ENCODE measurements around the gene COL23A1.

Gene COL23A1

GRCh38 chr5:178590141-178590923, at the start of gene COL23A1:
Gene COL23A1 (minus strand): TSS chr5:178590393.
- DNase-seq, result peak in 8 of 14 donors; percentile 5 to 49 (median 22)

GRCh38 chr5:178637356-178638074, 47.3 kb upstream of the COL23A1 start:
- DNase-seq, result no peak

GRCh38 chr5:178632285-178632684, 42.1 kb upstream of the COL23A1 start:
- DNase-seq, result no peak

GRCh38 chr5:178630951-178631350, 40.8 kb upstream of the COL23A1 start:
- DNase-seq, result no peak

GRCh38 chr5:178630475-178630930, 40.3 kb upstream of the COL23A1 start:
- no peak for DNase-seq

GRCh38 chr5:178627259-178627598, 37.0 kb upstream of the COL23A1 start:
- DNase-seq, result no peak

- DNase-seq, result peak; percentile 44 to 95 (median 88)
Measured at GRCh38 chr5:178626484-178627258, 36.5 kb upstream of the COL23A1 start, which contains the start of gene CLK4. Gene CLK4 (minus strand): TSS chr5:178627050. CDS start chr5:178623416, 3,634 bp downstream.

GRCh38 chr5:178625679-178626483, 35.7 kb upstream of the COL23A1 start:
- peak in 2 of 14 donors; percentile 35 to 47 for DNase-seq

GRCh38 chr5:178624631-178625546, 34.7 kb upstream of the COL23A1 start:
- DNase-seq, result no peak

- DNase-seq, result no peak
Measured at GRCh38 chr5:178622679-178623247, 32.6 kb upstream of the COL23A1 start.

- DNase-seq, result no peak
Measured at GRCh38 chr5:178619390-178619789, 29.2 kb upstream of the COL23A1 start.

- DNase-seq, result no peak
Measured at GRCh38 chr5:178612299-178612698, 22.1 kb upstream of the COL23A1 start.

- no peak for DNase-seq
Measured at GRCh38 chr5:178606269-178606668, 16.1 kb upstream of the COL23A1 start.

GRCh38 chr5:178605788-178606187, 15.6 kb upstream of the COL23A1 start:
- DNase-seq, result no peak

GRCh38 chr5:178602752-178603151, 12.6 kb upstream of the COL23A1 start:
- DNase-seq, result no peak

GRCh38 chr5:178595750-178596149, 5.6 kb upstream of the COL23A1 start:
- no peak for DNase-seq

GRCh38 chr5:178595150-178595549, 5.0 kb upstream of the COL23A1 start:
- DNase-seq, result no peak

GRCh38 chr5:178590924-178591423, 781 bp upstream of the COL23A1 start:
- peak in 1 of 14 donors; percentile 44 for DNase-seq

- DNase-seq, result peak in 2 of 14 donors; percentile 32 to 49
Measured at GRCh38 chr5:178589180-178590140, 733 bp downstream of the COL23A1 start.
